K562 (cell line): ENCODE measurements around the gene KIRREL1. TPM values are rescaled to one million over a fixed set of nuclear protein-coding genes. Genes with fewer than 3 reads are reported as not detected.

Experiments
- ATAC-seq: fragments of 200-7000 bp; cut with Tn5 transposase; 3 replicates; pipeline ENCODE4 v1.9.1; 2020; ENCODE audit warnings: moderate library complexity
- BruUV-seq: library from RNA; stranded (reverse); fragments of 400-500 nt; replicated peaks from 2 replicates; lab custom pipeline; 2021; lab: Mats Ljungman, UMichigan
- CTCF ChIA-PET: fragments of 300-600 bp; formaldehyde crosslinking; extraction: SDS; loops from one replicate; lab custom pipeline; 2021; ENCODE audit warnings: low intra/inter-chr PET ratio; lab: Yijun Ruan, JAX
- POLR2A ChIA-PET: fragments of 300-600, 350-650 bp; sonication (Branson Sonifier 250); formaldehyde crosslinking; extraction: SDS; loops from one replicate; lab custom pipeline; 2021; ENCODE audit warnings: antibody characterized with exemption, inconsistent platforms; lab: Yijun Ruan, JAX
- DNase-seq, 4 experiments: peaks; one replicate each; pipeline versions ENCODE4 v3.0.0 to v3.0.0-alpha.2; 2011 to 2018; ENCODE audit warnings: low spot score in 3 of 4, mixed read lengths in 3 of 4; ENCODE audit errors: extremely low read depth in 1 of 4
- FAIRE-seq: peaks from 2 replicates; lab custom pipeline; 2011; peaks lifted over from hg19 to GRCh38; lab: Jason Lieb, UNC
- H2AFZ ChIP-seq: 2 replicates; pipeline ENCODE4 v1.6.0; 2011; ENCODE audit warnings: low read depth, low read length, control low read depth, inconsistent platforms
- H3K27ac ChIP-seq: fragments of 200-600 bp; 3 replicates; pipeline ENCODE4 v1.8.0; 2011; ENCODE audit warnings: low read depth, mild to moderate bottlenecking, control low read depth, inconsistent platforms, low read length, moderate library complexity, mixed read lengths; ENCODE audit errors: extremely low read depth
- H3K27me3 ChIP-seq, 2 experiments: fragments of 300-600 bp in 1 of 2; 2 replicates in 1 of 2; 3 replicates in 1 of 2; pipeline versions ENCODE4 v1.6.0 to v1.8.0; 2011; ENCODE audit warnings: inconsistent platforms in 2 of 2, low read length in 2 of 2, mild to moderate bottlenecking in 1 of 2, mixed read lengths in 1 of 2, moderate library complexity in 1 of 2; ENCODE audit not compliant: control insufficient read depth in 2 of 2, insufficient read depth in 2 of 2
- H3K36me3 ChIP-seq: fragments of 300-600 bp; 3 replicates; pipeline ENCODE4 v1.8.0; 2011; ENCODE audit warnings: mild to moderate bottlenecking, low read length, inconsistent platforms; ENCODE audit not compliant: control insufficient read depth, insufficient read depth
- H3K4me1 ChIP-seq, 2 experiments: fragments of 200-600 bp in 1 of 2; replicated peaks in 1 of 2; 2 replicates in 1 of 2; 3 replicates in 1 of 2; pipeline versions ENCODE4 v1.5.1 to v1.8.0; 2011; ENCODE audit warnings: inconsistent platforms in 2 of 2, low read length in 2 of 2, mild to moderate bottlenecking in 1 of 2, mixed read lengths in 1 of 2, moderate library complexity in 1 of 2; ENCODE audit not compliant: control insufficient read depth in 2 of 2, insufficient read depth in 2 of 2
- H3K4me2 ChIP-seq: 2 replicates; pipeline ENCODE4 v1.6.1; 2011; ENCODE audit warnings: low read length, control low read depth, inconsistent platforms, mixed read lengths; ENCODE audit not compliant: insufficient read depth
- H3K4me3 ChIP-seq: fragments of 200-600 bp; sonication (generic), shearing (Covaris generic); 2 replicates; pipeline ENCODE4 v1.5.1; 2016; ENCODE audit warnings: control low read depth, inconsistent platforms
- H3K79me2 ChIP-seq: fragments of 200-600 bp; 3 replicates; pipeline ENCODE4 v1.8.0; 2011; ENCODE audit warnings: low read length, inconsistent platforms; ENCODE audit not compliant: control insufficient read depth, insufficient read depth
- H3K9ac ChIP-seq, 2 experiments: 2 replicates each; pipeline versions ENCODE4 v1.6.0 to v1.6.1; 2011; ENCODE audit warnings: low read depth in 2 of 2, low read length in 2 of 2, control low read depth in 1 of 2, inconsistent platforms in 1 of 2, mild to moderate bottlenecking in 1 of 2, mixed read lengths in 1 of 2; ENCODE audit not compliant: insufficient read depth in 1 of 2
- H3K9me1 ChIP-seq: one replicate; pipeline ENCODE4 v1.6.0; 2011; ENCODE audit warnings: inconsistent platforms, mild to moderate bottlenecking, low read length, moderate library complexity; ENCODE audit not compliant: control insufficient read depth, insufficient read depth
- H3K9me3 ChIP-seq: replicated peaks from 2 replicates; pipeline ENCODE4 v1.5.1; 2011; ENCODE audit warnings: low read depth, low read length, inconsistent platforms; ENCODE audit not compliant: control insufficient read depth, insufficient read depth
- H4K20me1 ChIP-seq: replicated peaks from 2 replicates; pipeline ENCODE4 v1.6.1; 2011; ENCODE audit warnings: low read length, inconsistent platforms, mixed read lengths; ENCODE audit not compliant: control insufficient read depth, insufficient read depth
- CHAMP1 ChIP-seq: fragments of 450-650 bp; IDR thresholded peaks from 2 replicates; pipeline ENCODE4 v1.6.1; 2016; ENCODE audit warnings: mild to moderate bottlenecking
- GATAD2A ChIP-seq: fragments of 450-650 bp; IDR thresholded peaks from 2 replicates; pipeline ENCODE4 v1.6.1; 2017
- MTA3 ChIP-seq: fragments of 450-650 bp; formaldehyde crosslinking; IDR thresholded peaks from 2 replicates; pipeline ENCODE4 v1.6.1; 2017; ENCODE audit warnings: mild to moderate bottlenecking, borderline replicate concordance
- NUFIP1 ChIP-seq: fragments of 450-650 bp; IDR thresholded peaks from 2 replicates; pipeline ENCODE4 v1.6.1; 2018; ENCODE audit not compliant: partially characterized antibody
- SP2 ChIP-seq: IDR thresholded peaks from 2 replicates; pipeline ENCODE4 v1.6.1; 2011; ENCODE audit warnings: mild to moderate bottlenecking, low read depth, low read length, moderate library complexity; ENCODE audit not compliant: poor library complexity, severe bottlenecking; ENCODE audit errors: extremely low read depth
- WGBS: fragments of 100-300 bp; shearing (Covaris generic); methylation state at CpG from one replicate; pipeline ENCODE4 v1.1.6; 2016; ENCODE audit warnings: low coverage, mixed read lengths; ENCODE audit not compliant: insufficient coverage; ENCODE audit errors: missing lambda C conversion rate; 5-methylcytosine and 5-hydroxymethylcytosine counted together
- in situ Hi-C: fragments of 300-500 bp; cut with MboI; formaldehyde crosslinking; loops from 4 replicates; pipeline ENCODE4 v1.15.0; 2018; ENCODE audit warnings: inconsistent platforms, mixed read lengths
- intact Hi-C: fragments of 100-400 bp; cut with micrococcal nuclease; formaldehyde crosslinking; loops from 2 replicates; pipeline ENCODE4 v1.14.2; 2022
- polyA plus RNA-seq, 8 experiments: library from polyadenylated mRNA; depleted of rRNA in 4 of 8; stranded (reverse) in 5 of 8; unstranded in 3 of 8; fragments of >200 nt; fragmentation: Nextera tagmentation in 2 of 8; fragmentation: Illumina TruSeq in 1 of 8; extraction: Ambion mirVana in 2 of 8; extraction: Trizol in 1 of 8; gene quantifications; 2 replicates each; pipeline versions ENCODE4 v1.2.1 to v1.2.3, GENCODE V29; 2011 to 2014; ENCODE audit warnings: inconsistent platforms in 1 of 8, missing spikeins in 1 of 8
- total RNA-seq, 7 experiments: library from RNA; depleted of rRNA in 6 of 7; stranded (reverse); fragments of >200 nt in 6 of 7; fragmentation: Illumina TruSeq in 2 of 7; extraction: Trizol in 2 of 7; gene quantifications; 2 replicates each; pipeline versions ENCODE4 v1.2.1 to v1.2.3, GENCODE V29; 2011 to 2021; ENCODE audit warnings: low replicate concordance in 1 of 7
- TF ChIP-seq, protein P1 (sequence below): fragments of 450-650 bp; IDR thresholded peaks from 2 replicates; pipeline ENCODE4 v1.7.0; 2016; ENCODE audit warnings: borderline replicate concordance

Gene KIRREL1
- total and polyA plus RNA-seq, 9 of the 15 experiments (the other 6 are each of a cell fraction or from before 2014, with no cell fraction given): under 0.01 to 0.22 (median 0.03) TPM; not detected in 3

- Histone ChIP-seq H4K20me1 (peaks cover 10% of the 10 kb centered on the region; the same call in 1 of the 2 replicates), H3K9ac (no peak overlapping the region), H3K9me3 (no peaks in the 10 kb centered on the region), H3K4me1 (no peaks in the 10 kb centered on the region; a peak in 1 of 5 replicates), H3K79me2 (no peaks in the 10 kb centered on the region), H2AFZ (no peak overlapping the region), H3K27ac (no peak overlapping the region), H3K4me2 (no peak overlapping the region), H3K36me3 (no peaks in the 10 kb centered on the region), H3K27me3 (peaks cover 8 to 24% of the 10 kb centered on the region in 2 experiments; a peak in 3 of 5 replicates), H3K9me1 (no peaks in the 10 kb centered on the region), H3K4me3 (no peak overlapping the region)
- in situ Hi-C loops: no loop called here
- BruUV-seq: no TSS peak
- ATAC-seq: no peak
- CTCF ChIA-PET: interaction anchor here (1.1 kb wide), 1 partner anchor 129 kb away, joined by 3 read pairs; no protein-coding TSS in a partner anchor
- POLR2A ChIA-PET: interaction anchor here (0.7 to 1.6 kb wide), 4 partner anchors 11 to 246 kb away, joined by 3 to 4 read pairs (median 3); no protein-coding TSS in a partner anchor
- WGBS: 7% methylated on average over 2 of the region's 3 CpGs
- no peak for TF ChIP-seq NUFIP1
- TF ChIP-seq, protein P1, sequence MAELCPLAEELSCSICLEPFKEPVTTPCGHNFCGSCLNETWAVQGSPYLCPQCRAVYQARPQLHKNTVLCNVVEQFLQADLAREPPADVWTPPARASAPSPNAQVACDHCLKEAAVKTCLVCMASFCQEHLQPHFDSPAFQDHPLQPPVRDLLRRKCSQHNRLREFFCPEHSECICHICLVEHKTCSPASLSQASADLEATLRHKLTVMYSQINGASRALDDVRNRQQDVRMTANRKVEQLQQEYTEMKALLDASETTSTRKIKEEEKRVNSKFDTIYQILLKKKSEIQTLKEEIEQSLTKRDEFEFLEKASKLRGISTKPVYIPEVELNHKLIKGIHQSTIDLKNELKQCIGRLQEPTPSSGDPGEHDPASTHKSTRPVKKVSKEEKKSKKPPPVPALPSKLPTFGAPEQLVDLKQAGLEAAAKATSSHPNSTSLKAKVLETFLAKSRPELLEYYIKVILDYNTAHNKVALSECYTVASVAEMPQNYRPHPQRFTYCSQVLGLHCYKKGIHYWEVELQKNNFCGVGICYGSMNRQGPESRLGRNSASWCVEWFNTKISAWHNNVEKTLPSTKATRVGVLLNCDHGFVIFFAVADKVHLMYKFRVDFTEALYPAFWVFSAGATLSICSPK: no peak
- no peak for TF ChIP-seq CHAMP1
- TF ChIP-seq SP2: no peak
- TF ChIP-seq MTA3: no peak
- no peak for TF ChIP-seq GATAD2A
- no peak for DNase-seq
- FAIRE-seq: no peak
- intact Hi-C loops: no loop called here
Measured at GRCh38 chr1:157995583-157996169, 2.2 kb downstream of the KIRREL1 start.
